T-helper 22 cell (primary cell): Measurements from ENCODE around the gene EP400.
"Not testable (repeated sequence)": the region's sequence is repeated elsewhere in the genome, so short reads cannot be mapped to it uniquely, and the experiment has no call there.

Source experiments
- DNase-seq: peaks from one replicate; pipeline ENCODE4 v3.0.0-alpha.2; 2020; ENCODE audit warnings: low read depth

EP400 gene

GRCh38 chr12:132066749-132067148, 117.0 kb downstream of the EP400 start:
- no peak for DNase-seq

- no peak for DNase-seq
These were observed 117.4 kb downstream of the EP400 start for GRCh38 chr12:132067182-132067581.

DNA sequence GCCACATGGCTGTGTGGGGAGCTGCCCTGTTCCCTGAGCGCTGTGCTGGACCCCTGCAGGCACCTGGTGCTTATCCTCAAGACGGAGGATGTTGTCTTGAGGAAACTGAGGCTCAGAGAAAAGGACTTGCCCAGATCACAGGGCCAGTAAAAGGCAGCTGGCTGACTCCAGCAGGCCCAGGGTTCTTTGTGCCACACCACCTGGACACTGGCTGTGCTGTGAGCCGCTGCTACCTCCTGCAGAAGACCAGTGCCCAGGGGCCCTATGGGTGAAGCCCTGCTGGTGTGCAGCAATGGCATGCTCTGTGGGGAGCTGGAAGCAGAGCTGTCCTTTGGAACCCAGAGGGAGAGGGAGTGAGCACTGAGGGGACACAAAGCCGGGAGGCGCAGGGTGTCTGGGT, 118.5 kb downstream of the EP400 start:
- no peak for DNase-seq

- no peak for DNase-seq
These were observed 119.7 kb downstream of the EP400 start for GRCh38 chr12:132069336-132069985.

DNA sequence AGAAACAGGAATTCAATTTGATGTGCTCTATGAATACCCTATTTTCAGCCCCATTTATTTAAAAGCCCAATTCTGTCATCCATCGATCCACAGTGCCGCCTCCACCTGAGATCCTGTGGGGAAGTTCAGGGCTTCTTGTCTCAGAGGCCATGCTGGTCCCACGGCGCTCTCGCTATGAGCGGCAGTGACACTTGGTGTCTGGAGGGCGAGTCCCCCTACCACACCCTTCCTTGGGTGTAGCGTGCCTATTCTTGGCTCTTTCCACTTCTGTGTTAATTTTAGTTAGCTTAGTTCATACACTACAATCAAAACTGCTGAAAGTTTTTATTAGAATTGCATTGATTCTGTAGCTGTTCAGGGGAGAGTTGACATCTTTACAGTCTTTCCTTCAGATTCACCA, 120.6 kb downstream of the EP400 start:
- no peak for DNase-seq

DNA sequence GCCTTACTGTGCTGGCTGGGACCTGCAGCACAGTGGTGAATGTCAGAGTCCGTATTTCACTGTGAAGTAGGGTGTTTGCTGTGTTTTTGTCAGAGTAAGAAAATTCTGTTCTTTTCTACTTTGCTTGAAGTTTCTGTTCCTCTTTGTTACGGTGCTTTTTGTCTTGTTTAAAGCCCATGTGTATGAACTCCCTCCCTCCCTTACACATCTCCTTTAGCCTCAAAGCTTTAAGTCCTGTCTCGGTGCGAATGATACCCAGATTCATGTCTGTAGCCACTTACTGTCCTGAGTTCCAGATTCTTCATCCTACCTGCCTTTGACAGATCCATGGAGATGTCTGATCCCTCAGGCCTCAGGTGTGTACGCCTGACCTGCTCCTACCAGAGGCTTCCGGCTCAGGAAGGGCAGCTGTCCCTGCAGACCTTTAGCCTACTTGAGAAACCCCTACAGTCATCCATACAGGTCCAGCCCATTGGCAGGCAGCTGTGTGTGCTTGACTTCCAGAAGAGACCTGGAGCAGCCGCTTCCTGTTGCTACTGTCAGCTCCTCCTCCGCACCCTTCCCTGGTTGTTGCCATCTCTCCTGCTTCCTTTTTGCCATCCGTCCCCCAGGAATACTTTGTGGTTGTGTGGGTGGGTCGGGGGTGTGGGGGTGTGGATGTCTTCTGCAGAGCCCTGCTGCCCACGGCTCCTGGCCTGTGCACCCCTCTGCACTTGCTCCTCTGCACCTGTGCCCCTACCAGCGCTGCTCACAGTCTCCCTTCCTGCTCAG, 121.5 kb downstream of the EP400 start:
- DNase-seq: no peak

DNA sequence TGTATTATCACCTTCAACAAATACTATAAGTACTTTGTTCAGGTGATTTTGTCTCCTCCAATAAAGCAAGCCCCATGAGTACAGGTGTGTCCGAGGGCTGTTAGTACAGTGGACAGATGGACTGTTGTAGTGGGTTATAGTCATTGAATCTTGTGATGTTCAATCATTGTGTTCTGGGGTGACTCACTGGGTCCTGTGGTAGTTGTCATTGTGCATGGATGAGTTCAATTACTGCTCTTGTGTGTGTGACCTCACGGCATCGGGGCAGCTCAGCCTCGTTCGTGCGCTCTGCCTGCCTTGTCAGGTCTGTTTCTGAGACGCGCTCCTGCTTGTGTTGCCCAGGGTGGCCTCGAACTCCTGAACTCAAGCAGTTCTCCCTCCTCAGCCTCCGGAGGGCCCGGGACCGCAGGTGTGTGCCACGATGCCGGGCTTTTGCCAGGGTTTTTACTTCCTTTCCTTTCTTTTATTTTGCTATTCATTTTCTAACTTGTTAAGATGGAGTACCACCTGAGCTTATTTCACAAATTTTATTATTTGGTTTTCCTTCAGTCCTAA, 122.2 kb downstream of the EP400 start:
- no peak for DNase-seq

DNA sequence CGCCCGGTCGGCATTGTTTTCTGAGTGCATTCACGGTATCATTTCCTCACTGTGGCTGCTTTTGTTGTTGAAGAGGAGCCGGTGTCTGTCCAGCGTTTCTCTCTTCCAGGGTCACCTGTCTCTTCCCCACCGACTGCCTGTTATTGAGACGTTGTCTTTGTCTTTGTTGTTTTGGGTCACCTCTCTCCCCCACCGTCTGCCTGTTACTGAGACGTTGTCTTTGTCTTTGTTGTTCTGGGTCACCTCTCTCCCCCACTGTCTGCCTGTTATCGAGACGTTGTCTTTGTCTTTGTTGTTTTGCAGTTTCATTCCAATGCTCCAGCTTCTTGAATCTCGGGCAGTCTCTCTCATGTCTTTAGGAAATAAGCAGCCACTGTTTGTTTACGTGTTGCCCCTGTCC, 124.5 kb downstream of the EP400 start:
- DNase-seq: no peak

GRCh38 chr12:132075026-132075713, 125.4 kb downstream of the EP400 start:
- no peak for DNase-seq

DNA sequence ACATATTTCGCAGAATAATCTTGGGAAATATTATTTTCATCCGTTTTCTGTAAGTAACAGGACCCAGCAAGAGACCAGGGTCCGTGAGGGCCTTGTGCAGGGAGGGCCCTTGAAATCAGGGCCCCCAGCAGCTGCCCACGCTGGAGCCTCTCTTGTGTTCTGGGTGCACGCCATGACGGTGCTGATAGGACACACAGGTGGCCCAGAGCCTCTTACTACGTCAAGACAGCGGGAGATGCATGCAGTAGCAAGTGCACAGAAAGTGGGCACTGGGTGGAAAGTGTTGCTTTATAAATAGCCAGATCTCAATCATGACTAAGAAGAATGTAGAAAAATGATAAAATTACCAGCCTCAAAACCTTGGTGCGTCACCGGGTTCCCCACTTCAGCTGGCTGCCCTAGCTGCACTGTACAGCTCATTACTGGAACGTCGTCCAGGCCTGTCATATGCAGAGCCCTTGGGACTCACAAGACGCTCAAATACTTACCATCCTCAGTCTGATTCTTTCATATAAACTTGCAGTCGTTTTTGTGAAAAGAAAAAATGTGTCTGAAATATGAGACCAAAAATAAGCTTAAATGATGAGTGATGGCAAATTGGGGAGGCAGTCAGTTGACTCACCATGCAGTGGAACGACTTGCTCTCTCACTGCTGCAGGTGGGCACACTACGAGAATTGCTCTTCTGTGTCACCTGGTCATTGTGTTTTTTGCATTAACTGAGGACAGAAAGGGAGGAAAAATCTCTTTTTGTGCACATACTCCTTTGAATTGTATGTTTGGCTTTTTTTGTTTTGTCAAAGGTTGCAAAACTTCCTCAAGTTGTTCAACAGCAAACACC, 126.2 kb downstream of the EP400 start:
- DNase-seq: no peak

DNA sequence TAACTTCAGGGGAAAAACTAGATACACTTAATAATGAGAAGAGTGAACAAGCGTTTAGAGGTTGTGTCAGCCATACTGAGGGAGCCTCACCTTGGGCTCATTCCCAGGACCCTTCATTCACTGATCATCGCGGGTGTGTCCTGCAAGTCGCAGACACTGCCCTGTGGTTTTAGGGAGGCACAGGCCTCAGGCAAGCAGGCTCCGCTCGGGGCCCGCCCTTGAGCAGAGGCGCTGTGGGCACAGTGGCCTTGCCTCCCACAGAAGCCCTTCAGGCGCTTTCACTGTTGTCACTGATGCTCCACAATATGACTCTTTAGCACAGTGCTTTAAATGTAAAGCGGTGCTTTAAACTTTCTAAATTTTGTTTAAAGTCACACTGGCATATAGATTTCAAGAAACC, 127.0 kb downstream of the EP400 start:
- no peak for DNase-seq

DNA sequence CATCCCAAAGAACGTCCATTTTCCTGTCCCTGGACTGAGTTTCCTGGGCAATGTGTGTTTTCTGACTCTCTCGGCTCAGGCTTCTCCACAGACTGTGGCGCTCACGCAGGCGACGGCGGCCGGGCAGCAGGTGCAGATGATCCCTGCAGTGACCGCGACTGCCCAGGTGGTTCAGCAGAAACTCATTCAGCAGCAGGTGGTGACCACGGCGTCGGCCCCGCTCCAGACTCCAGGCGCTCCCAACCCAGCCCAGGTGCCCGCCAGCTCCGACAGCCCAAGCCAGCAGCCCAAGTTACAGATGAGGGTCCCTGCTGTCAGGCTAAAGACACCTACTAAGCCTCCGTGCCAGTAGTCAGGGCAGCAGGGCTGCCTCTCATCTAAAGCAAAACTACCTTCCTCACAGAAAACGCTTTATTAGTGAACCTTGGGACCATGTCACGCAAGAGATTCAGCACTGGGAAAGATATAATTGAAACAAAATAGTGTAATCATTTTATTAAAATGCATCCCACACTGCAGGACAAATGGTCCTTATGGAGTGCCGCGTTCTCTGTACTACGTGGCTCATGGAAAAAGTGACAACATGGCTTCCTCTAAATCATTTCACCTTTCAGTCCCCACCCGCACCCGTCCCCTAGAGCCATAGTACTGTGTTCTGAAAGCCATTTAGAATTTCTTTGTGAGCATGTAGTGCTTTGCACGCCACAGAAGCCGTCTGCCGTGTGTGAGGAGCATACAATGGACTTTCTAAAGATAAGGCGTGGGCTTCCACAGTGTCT, 127.8 kb downstream of the EP400 start:
- DNase-seq: no peak

GRCh38 chr12:132078190-132078589, 128.4 kb downstream of the EP400 start:
- DNase-seq: no peak

- DNase-seq: no peak
These were observed 129.5 kb downstream of the EP400 start for GRCh38 chr12:132079200-132079599.

DNA sequence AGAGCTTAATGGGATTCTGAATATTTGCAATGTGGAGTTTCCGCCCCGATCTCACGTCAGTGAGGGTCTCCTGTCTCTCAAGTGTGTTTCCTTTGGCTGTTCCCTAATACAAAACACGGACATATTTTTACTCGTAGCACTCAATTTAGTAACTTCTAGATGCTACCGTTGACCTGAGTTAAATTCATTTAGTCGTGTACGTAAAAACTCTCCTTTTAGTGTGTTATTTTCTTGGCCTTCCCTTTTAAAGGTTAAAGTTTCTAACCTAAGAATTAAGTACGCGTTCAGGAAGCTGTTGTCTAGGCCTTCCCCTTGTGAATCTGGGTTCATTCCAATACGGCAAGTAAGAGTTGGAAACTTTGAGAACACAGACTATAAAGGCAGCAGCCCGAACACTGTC, 130.0 kb downstream of the EP400 start:
- no peak for DNase-seq

DNA sequence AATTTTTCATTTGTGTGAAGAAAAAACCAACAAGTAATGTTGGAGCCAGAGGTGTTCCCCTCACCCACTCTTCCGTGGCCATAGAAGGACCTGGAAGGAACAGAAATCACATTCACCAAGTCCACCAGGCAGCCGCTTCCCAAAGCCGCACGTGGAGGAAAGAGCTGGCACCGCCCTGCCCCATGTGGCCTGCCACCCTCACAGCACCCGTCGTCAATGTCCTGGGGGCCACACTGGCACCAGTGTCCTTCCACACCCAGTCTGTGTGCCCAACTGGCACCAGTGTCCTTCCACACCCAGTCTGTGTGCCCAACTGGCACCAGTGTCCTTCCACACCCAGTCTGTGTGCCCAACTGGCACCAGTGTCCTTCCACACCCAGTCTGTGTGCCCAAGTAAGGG, 130.8 kb downstream of the EP400 start:
- not testable (repeated sequence) for DNase-seq

DNA sequence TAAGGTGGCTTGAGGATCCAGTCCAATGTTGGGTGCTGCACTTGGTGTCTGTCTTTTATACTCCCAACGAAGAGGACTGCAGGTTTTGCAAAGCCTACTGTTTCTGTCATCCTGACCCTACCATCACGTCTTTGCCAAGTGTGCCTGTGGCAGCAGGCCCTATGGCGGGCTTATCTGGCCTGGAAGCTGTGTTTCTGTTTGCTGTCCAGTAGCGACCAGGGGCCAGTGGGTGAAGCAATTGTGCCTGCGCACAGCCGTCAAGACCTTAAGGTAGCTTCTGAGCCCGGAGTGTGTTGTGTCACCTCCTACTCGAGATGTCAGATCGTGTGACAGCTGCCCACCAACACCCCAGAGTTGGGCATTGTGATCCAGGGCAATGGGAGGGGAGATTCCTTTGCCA, 131.7 kb downstream of the EP400 start:
- no peak for DNase-seq

GRCh38 chr12:132083614-132083940, 133.8 kb downstream of the EP400 start:
- DNase-seq: no peak

DNA sequence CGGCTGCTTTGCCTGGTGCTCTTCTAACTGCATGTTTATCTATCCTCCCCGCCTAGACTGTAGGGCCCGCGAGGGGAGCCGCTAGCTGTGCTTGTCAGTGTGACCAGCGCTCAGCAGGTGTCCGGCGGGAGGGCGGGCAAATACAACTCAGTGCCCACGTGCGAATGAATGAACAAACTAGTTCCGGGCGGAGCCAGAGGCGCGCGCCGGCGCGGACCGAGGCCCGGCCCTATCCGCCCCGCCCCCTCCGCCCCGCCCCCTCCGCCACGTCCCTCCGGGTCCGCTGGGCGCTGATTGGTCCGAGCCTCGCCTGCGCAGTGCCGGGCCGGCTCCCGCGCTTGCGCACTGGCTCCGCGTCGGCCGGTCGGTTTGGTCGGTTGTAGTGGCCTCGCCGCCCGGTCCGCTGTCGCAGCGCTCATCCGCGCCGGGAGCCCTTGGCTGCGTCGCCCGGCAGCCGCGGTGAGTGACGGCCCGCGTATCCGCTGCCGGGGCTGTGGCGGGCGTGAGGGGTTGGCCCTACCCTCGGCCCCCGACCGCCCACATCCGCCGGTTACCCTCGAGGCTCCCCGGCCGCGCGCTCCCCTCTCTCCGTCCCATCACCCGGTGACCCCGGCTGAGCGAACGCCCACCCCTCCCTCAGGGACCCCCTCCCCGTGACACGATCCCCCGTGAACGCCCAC, 134.3 kb downstream of the EP400 start:
- peak; percentile 83 for DNase-seq

- DNase-seq: peak; percentile 52
These were observed 135.0 kb downstream of the EP400 start for GRCh38 chr12:132084621-132085290.
